GM18867 (cell line): ENCODE measurements around the gene CANT1.
"Not testable (repeated sequence)": the region's sequence is repeated elsewhere in the genome, so short reads cannot be mapped to it uniquely, and the experiment has no call there.

Experiments used
- ATAC-seq: cut with Tn5 transposase; IDR thresholded peaks from one replicate; pipeline ENCODE4 v1.9.1; 2021; ENCODE audit warnings: mild to moderate bottlenecking, moderate library complexity; ENCODE audit not compliant: unreplicated experiment

Gene CANT1

DNA sequence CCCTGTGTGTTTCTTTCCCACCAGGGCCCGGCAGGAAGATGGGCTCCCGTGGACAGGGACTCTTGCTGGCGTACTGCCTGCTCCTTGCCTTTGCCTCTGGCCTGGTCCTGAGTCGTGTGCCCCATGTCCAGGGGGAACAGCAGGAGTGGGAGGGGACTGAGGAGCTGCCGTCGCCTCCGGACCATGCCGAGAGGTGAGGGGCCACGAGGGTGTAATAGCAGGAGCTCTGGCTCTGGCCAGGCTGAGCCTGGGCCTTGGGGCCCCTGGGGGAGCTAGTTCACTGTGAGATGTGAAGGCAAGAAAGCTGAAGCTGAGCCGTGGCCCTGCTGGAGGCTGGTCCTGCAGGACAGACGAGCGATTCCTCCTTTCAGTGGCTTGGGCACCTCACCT, 34.4 kb upstream of the CANT1 start:
- ATAC-seq, result no peak

DNA sequence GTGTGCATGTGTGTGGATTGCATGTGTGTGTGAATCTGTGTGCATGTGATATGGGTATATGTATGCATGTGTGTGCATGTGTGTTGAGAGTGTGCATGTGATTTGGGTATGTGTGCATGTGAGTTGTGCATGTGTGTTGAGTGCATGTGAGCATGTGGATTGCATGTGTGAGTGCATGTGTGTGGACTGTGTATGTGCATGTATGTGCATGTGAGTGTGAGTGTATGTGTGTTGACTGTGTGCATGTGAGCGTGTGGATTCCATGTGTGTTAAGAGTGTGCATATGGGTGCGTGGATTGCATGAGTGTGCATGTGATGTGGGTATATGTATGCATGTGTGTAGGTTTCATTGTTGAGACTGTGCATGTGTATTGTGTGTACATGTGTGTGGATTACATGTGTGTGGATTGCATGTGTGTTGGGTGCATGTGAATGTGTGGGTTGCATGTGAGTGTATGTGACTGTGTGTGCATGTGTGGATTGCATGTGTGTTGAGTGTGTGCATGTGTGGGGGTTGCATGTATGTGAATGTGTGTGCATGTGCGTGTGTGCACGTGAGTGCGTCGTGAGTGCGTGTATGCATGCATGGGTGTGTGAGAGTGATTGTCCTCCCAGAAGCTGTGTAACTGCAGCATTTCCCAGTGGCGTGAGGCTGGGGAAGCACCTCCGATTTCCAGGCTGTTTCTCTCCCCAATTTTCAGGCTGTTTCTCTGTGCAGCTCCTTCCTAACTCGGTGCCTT, 33.8 kb upstream of the CANT1 start:
- ATAC-seq, result no peak

GRCh38 chr17:79042421-79043190, 33.0 kb upstream of the CANT1 start:
- ATAC-seq, result no peak

GRCh38 chr17:79041723-79042420, 32.3 kb upstream of the CANT1 start:
- ATAC-seq, result no peak

GRCh38 chr17:79041041-79041570, 31.5 kb upstream of the CANT1 start:
- no peak for ATAC-seq

GRCh38 chr17:79039886-79040285, 30.3 kb upstream of the CANT1 start:
- no peak for ATAC-seq

DNA sequence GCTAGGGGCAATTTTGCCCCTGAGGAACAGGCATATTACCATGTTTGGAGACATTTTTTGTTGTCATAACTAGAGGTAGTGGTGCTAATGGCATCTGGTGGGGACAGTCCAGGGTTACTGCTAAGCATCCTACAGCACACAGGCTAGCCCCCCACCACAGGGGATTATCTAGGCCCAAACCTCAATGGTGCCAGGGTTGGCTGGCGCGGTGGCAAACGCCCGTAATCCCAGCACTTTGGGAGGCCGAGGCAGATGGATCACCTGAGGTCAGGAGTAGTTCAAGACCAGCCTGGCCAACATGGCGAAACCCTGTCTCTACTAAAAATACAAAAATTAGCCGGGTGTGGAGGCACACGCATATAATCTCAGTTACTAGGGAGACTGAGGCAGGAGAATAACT, 29.6 kb upstream of the CANT1 start:
- ATAC-seq, result no peak

- no peak for ATAC-seq
Measured at GRCh38 chr17:79038545-79039135, 29.1 kb upstream of the CANT1 start.

DNA sequence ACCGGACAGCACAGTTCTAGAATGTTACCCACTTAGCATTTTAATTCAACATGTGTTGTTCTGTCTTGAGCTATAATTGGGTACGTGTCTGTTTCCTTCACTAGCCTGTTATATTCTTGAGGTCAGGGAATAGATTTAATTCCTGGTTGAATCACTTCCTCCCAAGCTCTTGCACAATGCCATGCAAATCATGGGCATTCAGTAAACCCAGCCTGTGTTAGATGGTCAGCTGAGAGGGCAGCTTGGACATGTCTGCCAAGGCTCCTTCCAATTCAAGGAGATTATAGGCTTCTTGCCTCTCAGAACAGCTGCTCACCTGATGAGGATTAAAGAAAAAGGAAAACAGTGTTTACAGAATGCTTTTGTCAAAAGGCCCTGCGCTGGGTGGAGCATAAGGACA, 27.0 kb upstream of the CANT1 start:
- ATAC-seq, result no peak

GRCh38 chr17:79036181-79036580, 26.6 kb upstream of the CANT1 start:
- ATAC-seq, result no peak

GRCh38 chr17:79035686-79036085, 26.1 kb upstream of the CANT1 start:
- no peak for ATAC-seq

DNA sequence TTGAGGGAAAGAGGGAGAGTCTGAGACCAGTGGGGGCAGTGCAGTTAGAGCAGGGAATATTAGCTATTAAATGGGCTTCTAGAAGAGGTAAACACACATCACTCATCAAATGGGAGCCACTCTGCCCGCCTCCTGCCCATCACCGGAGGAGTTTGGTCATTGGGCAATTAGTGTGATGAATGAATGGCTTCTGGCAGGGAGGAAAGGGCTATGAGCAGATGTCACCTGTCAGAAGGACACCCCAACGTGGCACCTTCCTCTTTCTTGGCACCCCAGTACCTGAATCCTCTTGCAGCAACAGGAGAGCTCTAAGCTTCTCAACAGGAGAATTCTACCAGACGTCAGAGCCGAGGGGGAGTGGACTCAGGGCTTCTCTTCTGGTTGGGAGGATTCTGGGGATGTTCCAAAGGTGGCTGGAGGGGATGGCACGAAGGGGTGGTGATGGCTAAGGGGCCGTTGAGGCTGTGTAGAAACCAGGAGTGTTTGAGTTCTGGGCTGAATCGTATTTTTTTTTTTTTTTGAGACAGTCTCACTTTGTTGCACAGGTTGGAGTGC, 25.4 kb upstream of the CANT1 start:
- no peak for ATAC-seq

- ATAC-seq, result no peak
Measured at GRCh38 chr17:79033741-79034501, 24.4 kb upstream of the CANT1 start.

DNA sequence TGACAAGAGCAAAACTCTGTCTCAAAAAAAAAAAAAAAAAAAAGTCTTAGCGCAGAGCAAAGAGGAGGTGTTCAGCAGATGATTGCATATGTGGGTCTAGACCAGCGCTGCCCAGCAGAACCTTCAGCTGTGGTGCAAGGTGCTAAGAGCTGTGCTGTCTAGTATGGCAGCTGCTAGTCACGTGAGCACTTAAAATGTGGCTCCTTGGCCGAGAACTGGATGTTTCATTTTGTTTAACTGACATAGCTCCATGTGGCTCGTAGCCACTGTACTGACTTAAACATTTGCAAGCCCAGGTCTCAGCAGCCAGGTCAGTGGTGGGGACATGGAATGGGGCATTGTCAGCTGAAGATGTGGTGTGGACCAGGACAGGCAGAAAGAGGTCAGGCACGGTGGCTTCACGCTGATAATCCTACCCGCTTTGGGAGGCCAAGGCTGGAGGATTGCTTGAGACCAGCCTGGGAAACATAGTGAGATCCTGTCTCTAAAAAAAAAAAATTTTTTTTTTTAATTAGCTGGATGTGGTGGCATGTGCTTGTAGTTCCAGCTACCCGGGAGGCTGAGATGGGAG, 23.6 kb upstream of the CANT1 start:
- ATAC-seq, result no peak

- no peak for ATAC-seq
Measured at GRCh38 chr17:79031996-79032875, 22.7 kb upstream of the CANT1 start.

DNA sequence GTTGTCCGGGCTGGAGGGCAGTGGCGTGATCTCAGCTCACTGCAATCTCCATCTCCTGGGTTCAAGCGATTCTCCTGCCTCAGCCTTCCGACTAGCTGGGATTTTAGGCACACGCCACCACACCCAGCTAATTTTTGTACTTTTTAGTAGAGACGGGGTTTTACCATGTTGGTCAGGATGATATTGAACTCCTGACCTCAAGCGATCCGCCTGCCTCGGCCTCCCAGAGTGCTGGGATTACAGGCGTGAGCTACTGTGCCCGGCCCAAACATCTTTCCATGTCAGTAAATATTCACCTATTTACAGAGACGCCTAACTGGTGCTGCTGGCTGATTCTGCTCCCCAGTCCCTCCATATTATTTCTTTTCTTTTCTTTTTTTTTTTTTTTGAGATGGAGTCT, 21.1 kb upstream of the CANT1 start:
- ATAC-seq, result not testable (repeated sequence)

DNA sequence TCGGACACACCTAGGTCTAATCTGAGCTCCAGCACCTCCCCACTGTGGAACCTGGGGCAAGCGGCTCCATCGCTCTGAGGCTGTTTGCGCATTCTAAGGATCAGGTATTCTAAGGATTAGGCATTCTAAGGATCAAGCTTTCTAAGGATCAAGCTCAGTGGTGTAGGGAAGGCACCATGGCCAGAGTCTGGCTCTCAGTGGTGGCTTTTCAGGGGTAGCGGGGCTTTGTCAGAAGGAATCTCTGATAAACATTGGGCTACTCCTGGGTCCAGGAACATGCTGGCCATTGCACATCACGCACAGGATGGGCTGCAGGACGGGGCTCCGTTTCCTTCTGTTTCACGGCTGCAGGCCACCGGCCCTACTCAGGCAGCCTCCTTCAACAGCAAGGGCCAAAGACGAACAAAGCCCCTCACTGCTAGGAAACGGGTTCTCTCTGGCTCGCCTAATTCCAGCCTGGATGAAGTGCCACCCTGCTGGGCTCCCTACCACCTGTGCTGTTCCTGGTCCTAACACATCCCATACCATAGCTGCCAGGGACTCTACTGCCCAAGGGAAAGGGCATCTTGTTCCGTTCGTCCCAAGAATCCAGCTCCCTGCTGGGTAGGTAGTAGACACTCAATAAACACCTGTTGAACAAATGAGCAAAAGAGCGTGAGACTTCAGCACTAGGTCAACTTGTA, 19.9 kb upstream of the CANT1 start:
- ATAC-seq, result no peak
